HepG2 (cell line): ENCODE results near the gene IL1R1. TPM values are rescaled to one million over a fixed set of nuclear protein-coding genes. Genes with fewer than 3 reads are reported as not detected.
A peak's percentile ranks its signal among the peaks of the same experiment; 100 is the strongest.

Experiments used
- ASH2L ChIP-seq: fragments of 300-600, 200-600 bp; sonication (generic); IDR thresholded peaks from 2 replicates; pipeline ENCODE4 v1.7.0; 2017; ENCODE audit warnings: low read depth, mild to moderate bottlenecking, moderate library complexity, mixed read lengths, low read length; ENCODE audit not compliant: insufficient read length
- DRAP1 ChIP-seq: IDR thresholded peaks from 2 replicates; pipeline ENCODE4 v1.6.1; 2016; ENCODE audit warnings: missing genetic modification reagents, missing compliant biosample characterization
- HCFC1 ChIP-seq: fragments of 150-350 bp; IDR thresholded peaks from 2 replicates; pipeline ENCODE4 v1.6.1; 2014; ENCODE audit warnings: low read depth, low read length
- HNF1B ChIP-seq: sonication (generic); formaldehyde crosslinking; IDR thresholded peaks from 2 replicates; pipeline ENCODE4 v1.5.1; 2020; ENCODE audit warnings: mild to moderate bottlenecking, moderate library complexity, missing genetic modification reagents
- LRRFIP1 ChIP-seq: sonication (generic); formaldehyde crosslinking; conservative IDR thresholded peaks from 2 replicates; pipeline ENCODE4 v1.4.0; 2020; ENCODE audit warnings: missing genetic modification reagents
- MAFF ChIP-seq: IDR thresholded peaks from 2 replicates; pipeline ENCODE4 v1.6.1; 2011; ENCODE audit warnings: low read depth, low read length, improper control_type of control experiment
- MTERF4 ChIP-seq: sonication (generic); formaldehyde crosslinking; IDR thresholded peaks from 2 replicates; pipeline ENCODE4 v1.8.0; 2023; ENCODE audit warnings: mild to moderate bottlenecking, missing genetic modification reagents
- NAIF1 ChIP-seq: sonication (generic); formaldehyde crosslinking; IDR thresholded peaks from 2 replicates; pipeline ENCODE4 v1.5.0; 2020; ENCODE audit warnings: mild to moderate bottlenecking, missing genetic modification reagents, borderline replicate concordance
- PHF21A ChIP-seq: sonication (generic); formaldehyde crosslinking; IDR thresholded peaks from 2 replicates; pipeline ENCODE4 v1.5.0; 2020; ENCODE audit warnings: mild to moderate bottlenecking, missing genetic modification reagents
- RXRA ChIP-seq: sonication (generic); formaldehyde crosslinking; IDR thresholded peaks from 2 replicates; pipeline ENCODE4 v1.5.1; 2020; ENCODE audit warnings: missing genetic modification reagents
- TFDP2 ChIP-seq: sonication (generic); formaldehyde crosslinking; IDR thresholded peaks from 2 replicates; pipeline ENCODE4 v1.4.0; 2020; ENCODE audit warnings: missing genetic modification reagents
- TP53 ChIP-seq: sonication (generic); formaldehyde crosslinking; conservative IDR thresholded peaks from 2 replicates; pipeline ENCODE4 v1.4.0; 2020; ENCODE audit warnings: missing genetic modification reagents
- ZNF20 ChIP-seq: sonication (generic); formaldehyde crosslinking; IDR thresholded peaks from 2 replicates; pipeline ENCODE4 v1.4.0; 2020; ENCODE audit warnings: mild to moderate bottlenecking, moderate library complexity, missing genetic modification reagents
- ZNF580 ChIP-seq: IDR thresholded peaks from 2 replicates; pipeline ENCODE4 v1.6.1; 2016; ENCODE audit warnings: low read depth, borderline replicate concordance
- ZNF7 ChIP-seq: IDR thresholded peaks from 2 replicates; pipeline ENCODE4 v1.6.1; 2016; ENCODE audit warnings: missing biosample characterization, missing genetic modification reagents
- ZNF710 ChIP-seq: sonication (generic); formaldehyde crosslinking; IDR thresholded peaks from 2 replicates; pipeline ENCODE4 v1.5.0; 2020; ENCODE audit warnings: mild to moderate bottlenecking, missing genetic modification reagents, borderline replicate concordance
- ZNF788 ChIP-seq: sonication (generic); formaldehyde crosslinking; IDR thresholded peaks from 2 replicates; pipeline ENCODE4 v1.5.0; 2020; ENCODE audit warnings: mild to moderate bottlenecking, missing genetic modification reagents, borderline replicate concordance
- ZSCAN30 ChIP-seq: sonication (generic); formaldehyde crosslinking; IDR thresholded peaks from 2 replicates; pipeline ENCODE4 v1.5.0; 2020; ENCODE audit warnings: mild to moderate bottlenecking, missing genetic modification reagents
- polyA plus RNA-seq, 8 experiments: library from polyadenylated mRNA; depleted of rRNA in 3 of 8; stranded (reverse) in 7 of 8; unstranded in 1 of 8; fragments of >200 nt; fragmentation: Illumina TruSeq in 4 of 8; extraction: Trizol in 4 of 8; gene quantifications; 2 replicates each; pipeline versions ENCODE4 v1.2.1 to v1.2.3, GENCODE V29; 2011 to 2016; ENCODE audit warnings: low read depth in 4 of 8, missing spikeins in 1 of 8, mixed read lengths in 1 of 8; ENCODE audit not compliant: insufficient read depth in 1 of 8
- total RNA-seq, 5 experiments: library from RNA; depleted of rRNA; stranded (reverse); fragments of >200 nt; fragmentation: Illumina TruSeq; extraction: Trizol; gene quantifications; 2 replicates each; pipeline ENCODE4 v1.2.3, GENCODE V29; 2016; ENCODE audit warnings: low read depth in 1 of 5

IL1R1 gene
- total and polyA plus RNA-seq, 2 of the 13 experiments (the other 11 are each of a cell fraction or from before 2014, with no cell fraction given) = 38.0 to 93.1 TPM

- no peak for TF ChIP-seq TP53 (CRISPR knock-in tag)
- peak; percentile 70; the same call in 1 of the 2 replicates for TF ChIP-seq ZNF580
- no peak for TF ChIP-seq HCFC1
- TF ChIP-seq ZNF7 (CRISPR knock-in tag) = no peak
- no peak for TF ChIP-seq TFDP2 (CRISPR knock-in tag)
- no peak for TF ChIP-seq LRRFIP1 (CRISPR knock-in tag)
- peak; percentile 95 for TF ChIP-seq ASH2L
- no peak for TF ChIP-seq MTERF4 (CRISPR knock-in tag)
- peak; percentile 88 for TF ChIP-seq RXRA (CRISPR knock-in tag)
- TF ChIP-seq DRAP1 (CRISPR knock-in tag) = peak; percentile 54
- no peak for TF ChIP-seq MAFF
- TF ChIP-seq HNF1B (CRISPR knock-in tag) = peak; percentile 43; the same call in 1 of the 2 replicates
- peak; percentile 89; the same call in 1 of the 2 replicates for TF ChIP-seq ZNF710 (CRISPR knock-in tag)
- TF ChIP-seq ZSCAN30 = no peak
- no peak for TF ChIP-seq NAIF1
- TF ChIP-seq ZNF788 (CRISPR knock-in tag) = peak; percentile 29; the same call in 1 of the 2 replicates
- TF ChIP-seq PHF21A = peak; percentile 93
- no peak for TF ChIP-seq ZNF20
Observed at GRCh38 chr2:102155703-102156515, 13.4 kb downstream of the IL1R1 start (continued).
